ENCODE measurements around the gene CLDN19.

DNA sequence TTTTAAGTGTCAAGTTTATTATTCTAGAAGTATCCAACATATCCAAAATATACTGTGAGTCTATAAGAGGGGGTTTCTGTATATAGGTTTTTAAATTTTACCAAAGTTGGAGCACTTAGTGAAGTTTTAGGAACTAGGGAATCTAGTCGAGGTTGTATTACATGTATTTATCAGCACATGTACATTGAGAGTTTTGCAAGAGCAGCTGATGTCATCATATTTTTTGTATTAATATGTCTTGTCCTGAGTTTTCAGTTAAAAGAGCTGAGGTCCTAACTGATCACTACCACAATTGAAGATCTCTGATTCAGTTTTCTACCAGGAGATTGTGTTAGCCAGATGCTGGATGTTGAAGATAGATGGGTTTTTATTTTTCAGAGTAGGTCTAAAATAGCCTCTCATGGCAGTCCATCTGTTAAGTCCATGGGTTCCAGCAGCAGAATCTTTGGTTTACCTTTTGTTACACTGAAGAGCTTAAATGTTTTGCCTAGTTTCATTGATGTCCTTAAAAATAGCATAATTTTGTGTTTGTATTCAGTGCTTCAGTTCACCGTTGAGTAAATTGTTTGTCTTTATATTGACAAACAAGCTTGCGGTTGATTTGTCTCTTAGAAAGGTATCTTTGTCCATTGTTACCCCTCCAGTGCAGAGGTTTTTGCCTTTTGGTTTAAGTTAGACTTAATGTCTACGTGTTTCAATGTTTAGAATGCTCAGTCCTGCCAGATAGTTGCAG lies 41.8 kb downstream of the CLDN19 start:
- TF ChIP-seq, protein P1, sequence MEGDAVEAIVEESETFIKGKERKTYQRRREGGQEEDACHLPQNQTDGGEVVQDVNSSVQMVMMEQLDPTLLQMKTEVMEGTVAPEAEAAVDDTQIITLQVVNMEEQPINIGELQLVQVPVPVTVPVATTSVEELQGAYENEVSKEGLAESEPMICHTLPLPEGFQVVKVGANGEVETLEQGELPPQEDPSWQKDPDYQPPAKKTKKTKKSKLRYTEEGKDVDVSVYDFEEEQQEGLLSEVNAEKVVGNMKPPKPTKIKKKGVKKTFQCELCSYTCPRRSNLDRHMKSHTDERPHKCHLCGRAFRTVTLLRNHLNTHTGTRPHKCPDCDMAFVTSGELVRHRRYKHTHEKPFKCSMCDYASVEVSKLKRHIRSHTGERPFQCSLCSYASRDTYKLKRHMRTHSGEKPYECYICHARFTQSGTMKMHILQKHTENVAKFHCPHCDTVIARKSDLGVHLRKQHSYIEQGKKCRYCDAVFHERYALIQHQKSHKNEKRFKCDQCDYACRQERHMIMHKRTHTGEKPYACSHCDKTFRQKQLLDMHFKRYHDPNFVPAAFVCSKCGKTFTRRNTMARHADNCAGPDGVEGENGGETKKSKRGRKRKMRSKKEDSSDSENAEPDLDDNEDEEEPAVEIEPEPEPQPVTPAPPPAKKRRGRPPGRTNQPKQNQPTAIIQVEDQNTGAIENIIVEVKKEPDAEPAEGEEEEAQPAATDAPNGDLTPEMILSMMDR (conservative IDR thresholded peaks at IDR 0.05; ENCODE audit: low read depth, low read length): no peak
- no peak for TF ChIP-seq EZH2 (IDR thresholded peaks at IDR 0.05; ENCODE audit: borderline replicate concordance, low read depth, low read length, poor library complexity, severe bottlenecking)
